ENCODE measurements around the gene METTL18. TPM values are rescaled to one million over a fixed set of nuclear protein-coding genes. Genes with fewer than 3 reads are reported as not detected.

Gene METTL18
- total RNA-seq, 1 donor from 2014 or later: 8.8 TPM

GRCh38 chr1:169784102-169784501 lies 10.6 kb downstream of the METTL18 start:
- no peak for TF ChIP-seq CTCF (IDR thresholded peaks at IDR 0.05; ENCODE audit: insufficient read depth, low read length, poor library complexity, severe bottlenecking)
- no peak for DNase-seq (ENCODE audit: low read depth)
- no peak overlapping the region for H3K4me3 ChIP-seq (ENCODE audit: low read depth, low read length)
- H3K27me3 ChIP-seq (ENCODE audit: control insufficient read depth, insufficient read depth, low read length): no peaks in the 10 kb centered on the region
- H3K36me3 ChIP-seq (ENCODE audit: control insufficient read depth, insufficient read depth, low read length): no peaks in the 10 kb centered on the region

- Histone ChIP-seq H3K36me3 (ENCODE audit: control insufficient read depth, insufficient read depth, low read length) (no peaks in the 10 kb centered on the region), H3K4me3 (ENCODE audit: low read depth, low read length) (no peak overlapping the region), H3K27me3 (ENCODE audit: control insufficient read depth, insufficient read depth, low read length) (no peaks in the 10 kb centered on the region)
- no peak for DNase-seq (ENCODE audit: low read depth)
- no peak for TF ChIP-seq CTCF (IDR thresholded peaks at IDR 0.05; ENCODE audit: insufficient read depth, low read length, poor library complexity, severe bottlenecking)
Observed at GRCh38 chr1:169782596-169782995, 12.1 kb downstream of the METTL18 start.

DNA sequence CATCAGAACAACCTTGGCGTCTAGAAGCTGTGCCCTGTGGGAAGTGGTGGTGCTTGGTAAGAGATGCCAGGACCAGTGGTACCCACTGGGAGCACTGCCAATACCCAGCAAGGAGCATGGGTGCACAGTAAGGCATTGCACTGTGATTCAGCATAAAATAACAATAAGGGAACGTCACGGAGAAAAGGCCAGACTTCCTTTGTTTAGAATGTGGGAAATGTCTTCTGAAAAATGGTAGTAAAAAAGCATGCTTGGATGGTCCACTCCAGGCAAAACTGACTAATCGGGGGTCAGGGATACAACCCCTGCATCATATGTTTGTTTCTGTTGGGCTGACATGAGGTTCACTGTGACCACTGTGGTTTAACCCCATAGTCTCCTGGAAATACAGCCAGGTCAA lies 14.7 kb downstream of the METTL18 start:
- no peaks in the 10 kb centered on the region for H3K27me3 ChIP-seq (ENCODE audit: control insufficient read depth, insufficient read depth, low read length)
- H3K36me3 ChIP-seq (ENCODE audit: control insufficient read depth, insufficient read depth, low read length): no peaks in the 10 kb centered on the region
- no peak for TF ChIP-seq CTCF (IDR thresholded peaks at IDR 0.05; ENCODE audit: insufficient read depth, low read length, poor library complexity, severe bottlenecking)
- peak; percentile 10 for DNase-seq (ENCODE audit: low read depth)
- no peak overlapping the region for H3K4me3 ChIP-seq (ENCODE audit: low read depth, low read length)

GRCh38 chr1:169779150-169779549 lies 15.6 kb downstream of the METTL18 start:
- no peak for DNase-seq (ENCODE audit: low read depth)
- Histone ChIP-seq H3K36me3 (ENCODE audit: control insufficient read depth, insufficient read depth, low read length) (no peaks in the 10 kb centered on the region), H3K4me3 (ENCODE audit: low read depth, low read length) (no peak overlapping the region), H3K27me3 (ENCODE audit: control insufficient read depth, insufficient read depth, low read length) (no peaks in the 10 kb centered on the region)
- TF ChIP-seq CTCF (IDR thresholded peaks at IDR 0.05; ENCODE audit: insufficient read depth, low read length, poor library complexity, severe bottlenecking): no peak

GRCh38 chr1:169776440-169776839 lies 18.3 kb downstream of the METTL18 start:
- TF ChIP-seq CTCF (IDR thresholded peaks at IDR 0.05; ENCODE audit: insufficient read depth, low read length, poor library complexity, severe bottlenecking): no peak
- no peak for DNase-seq (ENCODE audit: low read depth)
- H3K4me3 ChIP-seq (ENCODE audit: low read depth, low read length): no peak overlapping the region
- no peaks in the 10 kb centered on the region for H3K36me3 ChIP-seq (ENCODE audit: control insufficient read depth, insufficient read depth, low read length)
- H3K27me3 ChIP-seq (ENCODE audit: control insufficient read depth, insufficient read depth, low read length): no peaks in the 10 kb centered on the region

- no peak for DNase-seq (ENCODE audit: low read depth)
- no peak for TF ChIP-seq CTCF (IDR thresholded peaks at IDR 0.05; ENCODE audit: insufficient read depth, low read length, poor library complexity, severe bottlenecking)
- no peaks in the 10 kb centered on the region for H3K36me3 ChIP-seq (ENCODE audit: control insufficient read depth, insufficient read depth, low read length)
- no peaks in the 10 kb centered on the region for H3K27me3 ChIP-seq (ENCODE audit: control insufficient read depth, insufficient read depth, low read length)
- H3K4me3 ChIP-seq (ENCODE audit: low read depth, low read length): no peak overlapping the region
Observed at GRCh38 chr1:169768161-169768560, 26.5 kb downstream of the METTL18 start.
